KMS-11 (cell line): ENCODE results near the gene FOXL2.
"Not testable (repeated sequence)": the region's sequence is repeated elsewhere in the genome, so short reads cannot be mapped to it uniquely, and the experiment has no call there.

Experiments
- H2AFZ ChIP-seq: fragments of 200-600 bp; sonication (generic); 2 replicates; pipeline ENCODE4 v1.6.1; 2016; ENCODE audit warnings: antibody characterized with exemption, mixed run types, low read depth
- H3K27ac ChIP-seq: fragments of 200-600 bp; sonication (generic); 2 replicates; pipeline ENCODE4 v1.6.1; 2016; ENCODE audit warnings: mild to moderate bottlenecking, mixed run types
- H3K27me3 ChIP-seq: fragments of 200-600 bp; sonication (generic); 2 replicates; pipeline ENCODE4 v1.6.1; 2017; ENCODE audit warnings: mild to moderate bottlenecking, low read depth, mixed run types, moderate library complexity; ENCODE audit not compliant: insufficient read depth
- H3K36me3 ChIP-seq: fragments of 200-600 bp; sonication (generic); 2 replicates; pipeline ENCODE4 v1.6.1; 2017; ENCODE audit warnings: mild to moderate bottlenecking, mixed run types; ENCODE audit not compliant: insufficient read depth
- H3K4me1 ChIP-seq: fragments of 200-600 bp; sonication (generic); 2 replicates; pipeline ENCODE4 v1.6.1; 2016; ENCODE audit warnings: mild to moderate bottlenecking, low read depth, mixed run types; ENCODE audit not compliant: poor library complexity, severe bottlenecking
- H3K4me2 ChIP-seq: fragments of 200-600 bp; sonication (generic); 2 replicates; pipeline ENCODE4 v1.7.0; 2016; ENCODE audit warnings: mild to moderate bottlenecking, mixed run types
- H3K4me3 ChIP-seq: fragments of 200-600 bp; sonication (generic); IDR thresholded peaks from 2 replicates; pipeline ENCODE4 v1.6.1; 2017; ENCODE audit warnings: low read depth, low read length, mixed read lengths; ENCODE audit not compliant: insufficient read depth
- H3K79me2 ChIP-seq: fragments of 200-600 bp; sonication (generic); 2 replicates; pipeline ENCODE4 v1.6.1; 2016; ENCODE audit warnings: low read depth, mixed run types; ENCODE audit not compliant: insufficient read depth
- H3K9ac ChIP-seq: fragments of 200-600 bp; sonication (generic); 2 replicates; pipeline ENCODE4 v1.6.1; 2016; ENCODE audit warnings: mild to moderate bottlenecking, mixed run types
- H4K20me1 ChIP-seq: fragments of 200-600 bp; sonication (generic); 2 replicates; pipeline ENCODE4 v1.6.1; 2016; ENCODE audit warnings: mild to moderate bottlenecking, mixed run types; ENCODE audit not compliant: insufficient read depth
- CTCF ChIP-seq: fragments of 200-600 bp; sonication (generic); conservative IDR thresholded peaks from 2 replicates; pipeline ENCODE4 v1.6.1; 2017; ENCODE audit warnings: low read depth, mild to moderate bottlenecking, antibody characterized with exemption, low read length, moderate library complexity, mixed read lengths

FOXL2 gene

GRCh38 chr3:138933068-138933668 lies 13.8 kb downstream of the FOXL2 start:
- no peak for TF ChIP-seq CTCF
- no peak overlapping the region for H3K4me3 ChIP-seq

GRCh38 chr3:138928727-138929372 lies 18.1 kb downstream of the FOXL2 start:
- Histone ChIP-seq H3K4me1 (peaks cover under 1% of the 10 kb centered on the region), H3K27ac (no peak overlapping the region), H3K4me3 (no peak overlapping the region), H3K79me2 (no peaks in the 10 kb centered on the region), H2AFZ (no peak overlapping the region), H3K4me2 (no peak overlapping the region), H4K20me1 (no peaks in the 10 kb centered on the region), H3K27me3 (no peaks in the 10 kb centered on the region), H3K9ac (no peak overlapping the region), H3K36me3 (no peaks in the 10 kb centered on the region)
- TF ChIP-seq CTCF = no peak

More at GRCh38 chr3:138933068-138933668, 13.8 kb downstream of the FOXL2 start:
- H3K27ac ChIP-seq = no peak overlapping the region
- H3K36me3 ChIP-seq = no peaks in the 10 kb centered on the region
- H2AFZ ChIP-seq = no peak overlapping the region
- no peaks in the 10 kb centered on the region for H3K27me3 ChIP-seq
- no peak overlapping the region for H3K4me2 ChIP-seq
- no peak overlapping the region for H3K9ac ChIP-seq
- no peaks in the 10 kb centered on the region for H4K20me1 ChIP-seq
- peaks cover 7% of the 10 kb centered on the region for H3K4me1 ChIP-seq
- no peaks in the 10 kb centered on the region for H3K79me2 ChIP-seq

- Histone ChIP-seq H3K4me2 (no peak overlapping the region), H3K79me2 (no peaks in the 10 kb centered on the region), H3K27me3 (no peaks in the 10 kb centered on the region), H4K20me1 (no peaks in the 10 kb centered on the region), H3K27ac (no peak overlapping the region), H3K4me3 (no peak overlapping the region), H3K36me3 (no peaks in the 10 kb centered on the region), H3K9ac (no peak overlapping the region), H2AFZ (peak overlapping the region; percentile 51; the same call in 1 of the 2 replicates), H3K4me1 (peaks cover 5% of the 10 kb centered on the region)
- TF ChIP-seq CTCF = peak; percentile 96
Measured at GRCh38 chr3:138923531-138923994, 23.4 kb downstream of the FOXL2 start.

- H3K4me2 ChIP-seq, H3K79me2 ChIP-seq, H3K27me3 ChIP-seq, H3K9ac ChIP-seq, H3K4me3 ChIP-seq, H2AFZ ChIP-seq, H3K4me1 ChIP-seq, H4K20me1 ChIP-seq, H3K36me3 ChIP-seq, H3K27ac ChIP-seq: not testable (repeated sequence)
Measured at GRCh38 chr3:138922400-138922799, 24.5 kb downstream of the FOXL2 start.
